Muscle layer of colon (tissue), 2 donors: ENCODE measurements around the gene HSD17B7.
"Not testable (repeated sequence)": the region's sequence is repeated elsewhere in the genome, so short reads cannot be mapped to it uniquely, and the experiment has no call there.

Experiments used
- H3K27ac ChIP-seq: one replicate; pipeline ENCODE4 v1.7.0; 2013; ENCODE audit warnings: low read depth, mild to moderate bottlenecking, low read length, moderate library complexity
- H3K27me3 ChIP-seq, 2 donors: one replicate each; pipeline ENCODE4 v1.7.0; 2013; ENCODE audit warnings: low read length in 2 of 2, mild to moderate bottlenecking in 2 of 2; ENCODE audit not compliant: insufficient read depth in 2 of 2, control insufficient read depth in 1 of 2
- H3K36me3 ChIP-seq: one replicate; pipeline ENCODE4 v1.7.0; 2013; ENCODE audit warnings: mild to moderate bottlenecking, low read length; ENCODE audit not compliant: insufficient read depth
- H3K4me1 ChIP-seq: one replicate; pipeline ENCODE4 v1.7.0; 2013; ENCODE audit warnings: mild to moderate bottlenecking, low read length; ENCODE audit not compliant: insufficient read depth
- H3K4me3 ChIP-seq, 2 donors: one replicate each; pipeline ENCODE4 v1.7.0; 2013; ENCODE audit warnings: low read length in 2 of 2, low read depth in 1 of 2, mild to moderate bottlenecking in 1 of 2, moderate library complexity in 1 of 2
- H3K9ac ChIP-seq: one replicate; pipeline ENCODE4 v1.7.0; 2013; ENCODE audit warnings: low read length
- H3K9me3 ChIP-seq: one replicate; pipeline ENCODE4 v1.7.0; 2013; ENCODE audit warnings: mild to moderate bottlenecking, low read length
- donor health status: abdominal sarcoma.
- donor health status: Adenocarcinoma of cecum.

Gene HSD17B7

GRCh38 chr1:162818666-162819065 is 28.2 kb downstream of the HSD17B7 start:
- not testable (repeated sequence) for H3K4me1 ChIP-seq, H3K9me3 ChIP-seq, H3K27ac ChIP-seq, H3K36me3 ChIP-seq, H3K4me3 ChIP-seq, H3K9ac ChIP-seq
- peaks cover 0 to 10% of the 10 kb centered on the region in 2 donors for H3K27me3 ChIP-seq

GRCh38 chr1:162822391-162823200 is 32.1 kb downstream of the HSD17B7 start:
- H3K9ac ChIP-seq: no peak overlapping the region
- H3K4me3 ChIP-seq: peak overlapping the region; percentile 29 to 42
- H3K4me1 ChIP-seq: peaks cover 9% of the 10 kb centered on the region
- H3K27ac ChIP-seq: no peak overlapping the region
- H3K36me3 ChIP-seq: no peaks in the 10 kb centered on the region
- H3K27me3 ChIP-seq: peaks cover 0 to 10% of the 10 kb centered on the region in 2 donors
- no peaks in the 10 kb centered on the region for H3K9me3 ChIP-seq

GRCh38 chr1:162823231-162823630 is 32.7 kb downstream of the HSD17B7 start:
- H3K36me3 ChIP-seq: no peaks in the 10 kb centered on the region
- no peak overlapping the region for H3K4me3 ChIP-seq
- peaks cover 9% of the 10 kb centered on the region for H3K4me1 ChIP-seq
- H3K9me3 ChIP-seq: no peaks in the 10 kb centered on the region
- H3K27me3 ChIP-seq: peaks cover 0 to 10% of the 10 kb centered on the region in 2 donors
- no peak overlapping the region for H3K27ac ChIP-seq
- H3K9ac ChIP-seq: no peak overlapping the region

- peaks cover 9% of the 10 kb centered on the region for H3K4me1 ChIP-seq
- no peaks in the 10 kb centered on the region for H3K36me3 ChIP-seq
- no peaks in the 10 kb centered on the region for H3K9me3 ChIP-seq
- H3K27me3 ChIP-seq: peaks cover 0 to 10% of the 10 kb centered on the region in 2 donors
- no peak overlapping the region for H3K4me3 ChIP-seq
- no peak overlapping the region for H3K9ac ChIP-seq
- H3K27ac ChIP-seq: no peak overlapping the region
These were observed 33.4 kb downstream of the HSD17B7 start for GRCh38 chr1:162823771-162824525.

GRCh38 chr1:162829268-162829667 is 38.8 kb downstream of the HSD17B7 start:
- H3K27me3 ChIP-seq: no peaks in the 10 kb centered on the region
- no peak overlapping the region for H3K27ac ChIP-seq
- no peak overlapping the region for H3K4me3 ChIP-seq
- no peaks in the 10 kb centered on the region for H3K4me1 ChIP-seq
- H3K9ac ChIP-seq: no peak overlapping the region
- no peaks in the 10 kb centered on the region for H3K9me3 ChIP-seq
- H3K36me3 ChIP-seq: no peaks in the 10 kb centered on the region

GRCh38 chr1:162832470-162832869 is 42.0 kb downstream of the HSD17B7 start:
- H3K4me3 ChIP-seq: no peak overlapping the region
- H3K27me3 ChIP-seq: no peaks in the 10 kb centered on the region
- H3K36me3 ChIP-seq: no peaks in the 10 kb centered on the region
- no peaks in the 10 kb centered on the region for H3K4me1 ChIP-seq
- H3K27ac ChIP-seq: no peak overlapping the region
- H3K9me3 ChIP-seq: no peaks in the 10 kb centered on the region
- no peak overlapping the region for H3K9ac ChIP-seq

- H3K9me3 ChIP-seq: no peaks in the 10 kb centered on the region
- H3K27ac ChIP-seq: no peak overlapping the region
- no peaks in the 10 kb centered on the region for H3K36me3 ChIP-seq
- H3K27me3 ChIP-seq: no peaks in the 10 kb centered on the region
- no peaks in the 10 kb centered on the region for H3K4me1 ChIP-seq
- no peak overlapping the region for H3K9ac ChIP-seq
- H3K4me3 ChIP-seq: no peak overlapping the region
These were observed 44.8 kb downstream of the HSD17B7 start for GRCh38 chr1:162835157-162835899.

- H3K36me3 ChIP-seq: no peaks in the 10 kb centered on the region
- H3K9ac ChIP-seq: no peak overlapping the region
- no peak overlapping the region for H3K27ac ChIP-seq
- no peaks in the 10 kb centered on the region for H3K4me1 ChIP-seq
- no peak overlapping the region for H3K4me3 ChIP-seq
- H3K9me3 ChIP-seq: no peaks in the 10 kb centered on the region
- no peaks in the 10 kb centered on the region for H3K27me3 ChIP-seq
These were observed 48.4 kb downstream of the HSD17B7 start for GRCh38 chr1:162838863-162839262.

- no peaks in the 10 kb centered on the region for H3K36me3 ChIP-seq
- H3K27ac ChIP-seq: no peak overlapping the region
- no peaks in the 10 kb centered on the region for H3K27me3 ChIP-seq
- H3K4me3 ChIP-seq: no peak overlapping the region
- no peaks in the 10 kb centered on the region for H3K4me1 ChIP-seq
- no peak overlapping the region for H3K9ac ChIP-seq
- H3K9me3 ChIP-seq: no peaks in the 10 kb centered on the region
These were observed 49.8 kb downstream of the HSD17B7 start for GRCh38 chr1:162840250-162840839.

GRCh38 chr1:162844153-162844552 is 53.7 kb downstream of the HSD17B7 start:
- H3K4me3 ChIP-seq: no peak overlapping the region
- H3K36me3 ChIP-seq: no peaks in the 10 kb centered on the region
- no peaks in the 10 kb centered on the region for H3K9me3 ChIP-seq
- no peaks in the 10 kb centered on the region for H3K27me3 ChIP-seq
- H3K4me1 ChIP-seq: no peaks in the 10 kb centered on the region
- H3K9ac ChIP-seq: no peak overlapping the region
- no peak overlapping the region for H3K27ac ChIP-seq
